ENCODE results near the gene AP4E1. TPM values are rescaled to one million over a fixed set of nuclear protein-coding genes. Genes with fewer than 3 reads are reported as not detected.
"Not testable (repeated sequence)": the region's sequence is repeated elsewhere in the genome, so short reads cannot be mapped to it uniquely, and the experiment has no call there.

AP4E1 gene
- total and polyA plus RNA-seq, 2 donors (not counting 3 experiments of a cell fraction or from before 2014, with no cell fraction given) = 1.6 to 9.8 TPM

- Histone ChIP-seq H3K9me3 (replicated peaks; ENCODE audit: control insufficient read depth, insufficient read depth, low read length) (no peaks in the 10 kb centered on the region), H3K36me3 (ENCODE audit: control insufficient read depth in 2 of 2, extremely low read depth in 1 of 2, insufficient read depth in 2 of 2, low read length in 2 of 2) (no peaks in the 10 kb centered on the region), H3K79me2 (ENCODE audit: control insufficient read depth, insufficient read depth, low read length) (no peaks in the 10 kb centered on the region), H3K27ac (ENCODE audit: insufficient read depth, low read depth, low read length) (no peak overlapping the region), H3K9me1 (replicated peaks; ENCODE audit: control insufficient read depth, extremely low read depth, insufficient read depth, low read length) (no peaks in the 10 kb centered on the region), H4K20me1 (replicated peaks; ENCODE audit: control insufficient read depth, extremely low read depth, insufficient read depth, low read length) (no peaks in the 10 kb centered on the region), H2AFZ (ENCODE audit: low read depth, low read length) (no peak overlapping the region), H3K27me3 (ENCODE audit: control insufficient read depth in 2 of 2, insufficient read depth in 2 of 2, low read length in 2 of 2) (peaks cover 23% of the 10 kb centered on the region in 2 experiments), H3K4me1 (ENCODE audit: control insufficient read depth, extremely low read depth, insufficient read depth, low read length) (peaks cover 4% of the 10 kb centered on the region), H3K9ac (replicated peaks; ENCODE audit: extremely low read depth, insufficient read depth, low read length) (no peak overlapping the region), H3K4me3 (replicated peaks in 1 of 3; ENCODE audit: insufficient read depth in 1 of 3, low read depth in 1 of 3, low read length in 3 of 3) (no peak overlapping the region), H3K4me2 (ENCODE audit: insufficient read depth, low read length) (no peak overlapping the region)
- BruUV-seq (replicated peaks) = no TSS peak
- ChIA-PET POLR2A (no interaction called here), CTCF (interaction anchor here (3.6 kb wide), 1 partner anchor 198 kb away, joined by 34 read pairs; no protein-coding TSS in a partner anchor)
- DNase-seq (ENCODE audit: low read depth, low spot score) (no peak), FAIRE-seq (no peak)
- dilution Hi-C loops (cut with MboI; ENCODE audit: extremely low pct_ligation_motif_present, low sequenced_read_pairs) (no loop called here), intact Hi-C loops (cut with micrococcal nuclease) (no loop called here)
- no peak for TF ChIP-seq GATA2 (IDR thresholded peaks at IDR 0.05; ENCODE audit: insufficient read depth, insufficient read length, low read depth, low read length)
- TF ChIP-seq, protein P1, sequence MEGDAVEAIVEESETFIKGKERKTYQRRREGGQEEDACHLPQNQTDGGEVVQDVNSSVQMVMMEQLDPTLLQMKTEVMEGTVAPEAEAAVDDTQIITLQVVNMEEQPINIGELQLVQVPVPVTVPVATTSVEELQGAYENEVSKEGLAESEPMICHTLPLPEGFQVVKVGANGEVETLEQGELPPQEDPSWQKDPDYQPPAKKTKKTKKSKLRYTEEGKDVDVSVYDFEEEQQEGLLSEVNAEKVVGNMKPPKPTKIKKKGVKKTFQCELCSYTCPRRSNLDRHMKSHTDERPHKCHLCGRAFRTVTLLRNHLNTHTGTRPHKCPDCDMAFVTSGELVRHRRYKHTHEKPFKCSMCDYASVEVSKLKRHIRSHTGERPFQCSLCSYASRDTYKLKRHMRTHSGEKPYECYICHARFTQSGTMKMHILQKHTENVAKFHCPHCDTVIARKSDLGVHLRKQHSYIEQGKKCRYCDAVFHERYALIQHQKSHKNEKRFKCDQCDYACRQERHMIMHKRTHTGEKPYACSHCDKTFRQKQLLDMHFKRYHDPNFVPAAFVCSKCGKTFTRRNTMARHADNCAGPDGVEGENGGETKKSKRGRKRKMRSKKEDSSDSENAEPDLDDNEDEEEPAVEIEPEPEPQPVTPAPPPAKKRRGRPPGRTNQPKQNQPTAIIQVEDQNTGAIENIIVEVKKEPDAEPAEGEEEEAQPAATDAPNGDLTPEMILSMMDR (IDR thresholded peaks at IDR 0.05; ENCODE audit: extremely low read depth in 1 of 2, insufficient read depth in 1 of 2, low read depth in 1 of 2, low read length in 2 of 2) = no peak
Observed at GRCh38 chr15:50873935-50874361, 34.5 kb upstream of the AP4E1 start.

DNA sequence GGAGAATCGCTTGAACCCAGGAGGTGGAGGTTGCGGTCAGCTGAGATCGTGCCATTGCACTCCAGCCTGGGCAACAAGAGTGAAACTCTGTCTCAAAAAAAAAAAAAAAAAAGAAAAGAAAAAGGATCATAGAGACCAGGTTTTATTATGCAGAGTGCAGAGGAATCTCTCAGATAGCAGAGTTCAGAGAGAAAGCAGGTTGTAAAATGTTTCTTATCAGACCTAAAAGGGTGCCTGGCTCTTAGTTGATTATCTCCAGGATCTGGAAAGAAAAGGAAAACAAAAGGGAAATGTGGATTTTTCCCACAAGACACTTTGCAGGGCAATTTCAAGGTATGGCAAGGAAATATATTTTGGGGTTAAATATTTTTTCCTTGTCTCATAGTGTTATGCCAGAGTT lies 33.2 kb upstream of the AP4E1 start:
- CTCF ChIA-PET = interaction anchor here (2.9 to 3.6 kb wide), 2 partner anchors 189 to 200 kb away, joined by 15 to 34 read pairs; partner anchors contain the start of gene TRPM7
- H3K9me1 ChIP-seq (replicated peaks; ENCODE audit: control insufficient read depth, extremely low read depth, insufficient read depth, low read length); H3K36me3 ChIP-seq (ENCODE audit: control insufficient read depth in 2 of 2, extremely low read depth in 1 of 2, insufficient read depth in 2 of 2, low read length in 2 of 2); POLR2A ChIA-PET; H3K4me1 ChIP-seq (ENCODE audit: control insufficient read depth, extremely low read depth, insufficient read depth, low read length); dilution Hi-C loops (cut with MboI; ENCODE audit: extremely low pct_ligation_motif_present, low sequenced_read_pairs); BruUV-seq (replicated peaks); FAIRE-seq; intact Hi-C loops (cut with micrococcal nuclease); H4K20me1 ChIP-seq (replicated peaks; ENCODE audit: control insufficient read depth, extremely low read depth, insufficient read depth, low read length); H3K9ac ChIP-seq (replicated peaks; ENCODE audit: extremely low read depth, insufficient read depth, low read length); H3K4me2 ChIP-seq (ENCODE audit: insufficient read depth, low read length); H2AFZ ChIP-seq (ENCODE audit: low read depth, low read length); H3K27ac ChIP-seq (ENCODE audit: insufficient read depth, low read depth, low read length); H3K4me3 ChIP-seq (replicated peaks in 1 of 3; ENCODE audit: insufficient read depth in 1 of 3, low read depth in 1 of 3, low read length in 3 of 3); H3K79me2 ChIP-seq (ENCODE audit: control insufficient read depth, insufficient read depth, low read length); H3K9me3 ChIP-seq (replicated peaks; ENCODE audit: control insufficient read depth, insufficient read depth, low read length); DNase-seq (ENCODE audit: low read depth, low spot score): not testable (repeated sequence)
- H3K27me3 ChIP-seq (ENCODE audit: control insufficient read depth in 2 of 2, insufficient read depth in 2 of 2, low read length in 2 of 2) = peaks cover 18 to 20% of the 10 kb centered on the region in 2 experiments

All from endothelial cell of umbilical vein (primary cell).